DOHH2 (cell line): ENCODE data around the gene AFG3L2.

ENCODE experiments used
- CTCF ChIP-seq: fragments of 200-600 bp; sonication (generic); IDR thresholded peaks from one replicate; pipeline ENCODE4 v1.5.1; 2014; ENCODE audit warnings: antibody characterized with exemption, mild to moderate bottlenecking, low read depth, low read length; ENCODE audit not compliant: poor library complexity, severe bottlenecking
- EZH2phosphoT487 ChIP-seq: fragments of 200-600 bp; sonication (generic); IDR thresholded peaks from 2 replicates; pipeline ENCODE4 v1.6.1; 2017; ENCODE audit warnings: borderline replicate concordance, mild to moderate bottlenecking, antibody characterized with exemption, low read length, moderate library complexity, mixed read lengths

- TF ChIP-seq CTCF (no peak), EZH2phosphoT487 (no peak)
Measured at GRCh38 chr18:12301263-12302005, 75.6 kb downstream of the AFG3L2 start.
